GM18526 (cell line): ENCODE data around the gene CFAP61.

ENCODE experiments used
- POLR2A ChIP-seq: IDR thresholded peaks from 3 replicates; pipeline ENCODE4 v1.6.1; 2011; ENCODE audit not compliant: insufficient read length; ENCODE audit errors: extremely low read depth

Gene CFAP61

GRCh38 chr20:20292472-20292871 lies 240.1 kb downstream of the CFAP61 start:
- TF ChIP-seq POLR2A = no peak

DNA sequence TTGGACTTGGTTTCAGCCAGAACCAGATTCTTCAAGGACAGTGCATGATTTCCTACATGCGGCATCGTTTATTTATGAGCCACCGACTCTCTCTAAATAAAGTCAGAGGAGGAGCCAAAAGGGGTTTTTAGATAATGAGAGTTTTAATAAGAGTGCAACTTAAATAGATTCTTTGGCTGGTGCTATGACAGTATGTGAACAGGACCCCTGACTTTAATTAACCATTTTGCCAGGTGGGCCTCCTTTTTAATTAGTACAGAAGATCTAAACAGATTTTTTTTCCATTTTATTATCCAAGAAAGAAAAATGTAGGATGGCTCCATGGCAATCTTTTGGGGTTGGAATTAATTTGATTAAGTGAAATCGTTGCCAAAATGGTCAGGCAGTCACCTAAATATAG lies 240.8 kb downstream of the CFAP61 start:
- no peak for TF ChIP-seq POLR2A

DNA sequence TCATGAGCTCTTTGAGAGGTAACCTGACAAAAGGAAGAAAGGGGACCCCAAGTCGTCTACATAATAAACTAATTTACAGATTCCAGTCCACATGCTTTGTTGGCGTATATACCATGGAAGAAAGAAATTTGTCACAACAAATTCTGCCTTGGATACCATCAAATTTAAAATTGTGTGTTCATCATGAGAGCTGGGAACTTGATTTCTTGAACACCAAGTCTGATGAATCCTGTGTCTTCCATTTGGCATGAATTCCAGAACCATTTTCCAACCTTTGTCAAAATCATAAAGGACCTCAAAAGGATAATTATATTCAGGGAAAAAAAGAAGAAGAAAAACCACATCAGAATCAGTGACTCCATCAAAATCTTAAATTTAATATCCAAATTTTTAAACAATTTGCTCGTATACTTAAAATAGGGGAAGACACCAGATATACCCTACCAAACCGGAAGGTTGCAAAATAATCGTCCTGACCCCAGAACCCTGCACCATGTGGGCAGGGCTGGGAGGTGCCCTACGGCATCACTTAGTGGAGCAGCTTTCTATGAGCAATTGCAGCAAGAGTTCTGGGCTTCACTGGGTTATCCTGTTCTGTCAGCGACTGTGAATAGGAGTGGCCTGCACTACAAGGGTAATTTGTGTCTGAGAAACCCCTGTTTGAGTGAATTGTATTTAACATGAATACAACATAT lies 241.5 kb downstream of the CFAP61 start:
- TF ChIP-seq POLR2A = no peak

DNA sequence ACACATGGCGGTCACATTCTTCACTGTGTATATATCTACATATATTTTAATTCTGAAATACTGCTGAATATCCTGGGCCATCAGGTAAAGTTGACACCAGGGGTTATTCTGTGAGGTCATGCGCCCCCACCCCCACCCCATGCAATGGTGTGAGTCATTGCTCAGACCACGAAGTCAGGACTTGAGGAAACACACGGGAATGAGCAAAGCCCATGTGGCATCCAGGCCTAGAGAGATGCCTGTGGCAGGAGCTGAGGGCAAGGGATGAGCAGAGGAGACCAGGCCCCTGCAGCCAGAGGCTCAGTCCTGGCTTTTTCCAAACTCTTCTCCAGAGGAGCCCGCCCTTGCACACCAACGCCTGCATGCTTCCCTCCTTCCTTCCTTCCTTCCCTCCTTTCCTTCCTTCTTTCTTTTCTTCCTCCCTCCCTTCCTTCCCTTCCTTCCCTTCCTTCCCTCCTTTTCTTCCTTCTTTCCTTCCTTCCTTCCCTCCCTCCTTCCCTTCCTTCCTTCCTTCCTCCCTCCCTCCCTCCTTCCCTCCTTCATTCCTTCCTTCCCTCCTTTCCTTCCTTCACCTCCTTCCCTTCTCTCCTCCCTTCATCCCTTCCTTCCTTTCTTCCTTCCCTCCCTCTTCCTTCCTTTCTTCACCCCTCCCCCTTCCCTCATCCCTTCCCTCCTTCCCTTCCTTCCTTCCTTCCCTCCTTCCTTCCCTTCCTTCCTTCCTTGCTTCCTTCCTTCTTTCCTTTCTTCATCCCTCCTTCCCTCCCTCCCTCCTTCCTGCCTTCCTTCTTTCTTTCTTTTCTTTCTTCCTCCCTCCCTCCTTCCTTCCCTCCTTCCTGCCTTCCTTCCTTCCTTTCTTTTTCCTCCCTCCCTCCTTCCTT lies 243.5 kb downstream of the CFAP61 start:
- no peak for TF ChIP-seq POLR2A

DNA sequence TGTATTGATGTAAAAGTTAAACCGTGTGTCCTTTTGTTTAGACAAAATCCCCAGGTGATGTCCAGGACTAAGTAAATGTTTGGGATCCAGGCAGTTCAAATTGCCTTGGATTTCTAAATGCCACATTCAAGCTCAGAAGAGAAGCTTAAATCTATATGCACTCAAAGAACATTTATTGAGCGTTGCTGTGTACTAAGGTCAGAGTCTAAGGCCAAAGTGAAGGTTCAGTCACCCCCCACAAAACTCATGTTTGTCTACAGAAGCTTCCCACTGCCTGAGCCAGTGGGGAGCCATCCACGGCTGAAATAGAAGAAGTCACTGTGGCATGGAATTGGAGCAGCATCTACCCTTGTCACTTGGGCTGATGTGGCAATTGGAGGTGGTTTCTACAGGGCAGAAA lies 244.8 kb downstream of the CFAP61 start:
- no peak for TF ChIP-seq POLR2A

GRCh38 chr20:20297752-20298151 lies 245.4 kb downstream of the CFAP61 start:
- TF ChIP-seq POLR2A = no peak

DNA sequence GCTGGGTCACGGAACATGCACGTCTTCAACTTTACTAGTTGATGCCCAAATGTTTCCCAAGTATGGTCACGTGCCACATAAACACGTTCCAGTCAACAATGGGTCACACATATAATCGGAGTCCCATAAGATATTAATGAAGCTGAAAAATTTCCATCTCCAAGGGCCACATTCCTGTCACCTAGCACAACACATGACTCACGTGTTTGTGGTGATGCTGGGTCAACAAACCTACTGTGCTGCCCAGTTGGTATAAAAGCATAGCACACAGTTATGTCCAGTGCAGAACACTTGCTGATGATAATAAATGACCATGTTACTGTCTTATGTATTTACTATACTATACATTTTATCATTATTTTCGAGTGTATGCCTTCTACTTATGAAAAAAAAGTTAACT lies 247.6 kb downstream of the CFAP61 start:
- TF ChIP-seq POLR2A = no peak

DNA sequence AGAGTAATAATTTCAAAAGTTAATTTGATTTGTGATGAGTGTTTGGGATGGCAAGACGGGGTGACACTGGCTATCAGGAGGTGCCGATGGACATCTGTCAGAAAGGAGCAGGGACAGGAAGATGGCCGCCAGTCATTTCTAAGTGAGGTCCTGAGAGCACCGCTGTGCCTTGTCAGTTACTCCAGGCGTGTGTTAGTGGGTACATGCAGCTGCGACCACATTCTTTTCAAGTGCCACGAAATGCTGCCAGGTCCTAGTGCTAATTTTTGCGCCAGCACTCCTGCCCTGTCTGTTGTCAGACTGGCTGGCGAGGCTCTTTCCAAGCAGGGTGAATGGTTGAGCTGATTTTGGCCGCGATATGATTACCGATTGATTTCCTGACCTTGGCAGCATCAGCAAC lies 251.0 kb downstream of the CFAP61 start:
- no peak for TF ChIP-seq POLR2A

DNA sequence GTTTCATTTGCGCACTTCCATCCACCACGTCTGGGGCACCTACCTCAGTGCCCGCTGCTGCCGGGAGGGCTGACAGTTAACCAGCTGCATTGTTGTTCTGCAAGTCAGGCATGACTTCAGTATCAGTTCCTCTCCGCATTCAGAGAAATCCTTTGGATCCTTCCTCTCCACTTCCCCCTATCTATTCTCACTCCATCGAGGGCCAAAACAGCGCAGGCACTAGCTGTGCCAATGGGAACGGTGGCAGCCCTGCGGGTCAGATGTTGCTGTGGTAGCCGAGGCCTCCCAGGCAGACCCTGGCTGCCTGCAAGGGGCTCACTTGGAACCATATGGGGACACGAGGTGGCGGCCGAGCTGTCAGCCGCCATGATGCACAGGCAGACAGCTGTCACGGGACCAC lies 251.4 kb downstream of the CFAP61 start:
- no peak for TF ChIP-seq POLR2A

DNA sequence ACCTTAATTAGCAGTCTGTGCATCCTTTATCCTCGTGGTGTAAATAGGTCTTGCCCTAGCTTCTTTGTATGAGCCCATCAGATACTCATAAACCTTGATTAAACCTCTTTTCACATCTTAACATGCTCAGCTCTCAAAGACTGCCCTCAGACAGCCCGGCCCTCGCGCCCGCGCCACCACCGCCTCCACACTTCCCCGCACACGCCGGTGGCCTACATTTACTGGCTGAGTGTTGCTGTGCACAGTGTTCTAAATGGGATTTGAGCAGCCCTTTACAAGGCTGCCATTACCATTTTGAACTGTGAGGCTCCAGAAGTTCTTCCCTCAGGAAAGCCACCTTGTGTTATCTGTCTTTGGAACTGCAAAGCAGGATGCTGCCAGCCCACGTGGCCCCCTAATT lies 252.6 kb downstream of the CFAP61 start:
- no peak for TF ChIP-seq POLR2A

- no peak for TF ChIP-seq POLR2A
Observed at GRCh38 chr20:20312562-20312961, 260.2 kb downstream of the CFAP61 start.

- TF ChIP-seq POLR2A = peak; percentile 16
Observed at GRCh38 chr20:20317195-20317594, 264.9 kb downstream of the CFAP61 start.

DNA sequence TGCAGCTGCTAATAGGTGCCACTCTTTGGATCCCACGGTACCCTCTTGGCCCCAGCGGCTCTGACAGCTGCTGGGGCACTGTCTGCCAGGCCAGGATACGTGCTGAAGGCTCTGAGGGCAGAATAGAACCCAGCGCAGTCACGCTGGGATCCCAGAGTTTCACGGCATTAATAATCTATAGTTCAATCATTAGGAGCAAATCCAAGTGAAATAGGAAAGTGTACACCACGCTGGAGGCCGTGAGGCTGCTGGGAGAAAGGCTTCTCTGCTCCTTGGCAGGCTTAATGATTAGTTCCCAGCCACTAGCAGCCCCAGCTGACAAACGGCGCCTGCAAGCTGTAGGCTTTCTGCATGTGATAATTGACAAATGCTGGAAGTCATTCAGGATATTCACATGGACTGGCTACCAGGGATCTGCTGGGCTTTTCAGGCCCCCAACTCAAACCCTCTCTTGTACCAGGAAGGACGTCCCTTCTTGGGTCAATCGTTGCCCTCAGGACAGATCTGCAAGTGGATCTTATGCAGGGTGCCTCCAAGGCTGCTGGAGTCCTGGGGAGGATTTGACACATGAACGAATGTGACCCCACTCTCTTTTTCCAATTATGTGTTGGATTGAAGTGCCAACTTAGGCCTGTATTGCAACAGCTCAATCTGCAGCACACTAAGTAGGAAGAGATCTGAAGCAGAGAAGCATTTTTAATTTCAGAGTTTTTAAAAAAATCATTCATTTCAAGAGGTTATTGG lies 265.5 kb downstream of the CFAP61 start:
- TF ChIP-seq POLR2A = no peak

- TF ChIP-seq POLR2A = no peak
Observed at GRCh38 chr20:20318365-20319161, 266.2 kb downstream of the CFAP61 start.

DNA sequence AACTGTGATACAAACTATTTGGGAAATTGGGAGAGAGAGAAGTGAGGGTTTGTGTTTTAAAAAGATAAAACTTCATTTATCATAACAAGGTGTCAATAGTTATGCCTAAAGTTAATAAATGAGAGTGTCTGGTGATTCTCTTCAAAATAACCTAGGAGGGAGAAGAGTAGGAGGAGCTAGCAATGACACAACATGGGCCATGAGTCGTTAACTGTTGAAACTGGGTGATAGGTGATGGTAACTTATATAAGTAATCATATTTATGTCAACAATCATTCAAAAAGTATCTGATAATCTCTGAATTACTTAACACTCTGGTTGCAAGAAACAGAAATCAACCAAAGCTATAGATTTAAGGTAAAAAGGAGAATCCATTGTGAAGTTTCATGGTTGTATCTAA lies 268.8 kb downstream of the CFAP61 start:
- no peak for TF ChIP-seq POLR2A
